KOPT-K1 (cell line): ENCODE data around the gene ABCG1.

Experiments
- H3K27ac ChIP-seq: fragments of 200-600 bp; sonication (generic); 2 replicates; pipeline ENCODE4 v1.5.1; 2016; ENCODE audit warnings: antibody characterized with exemption, mild to moderate bottlenecking, low read depth, low read length; ENCODE audit not compliant: poor library complexity, severe bottlenecking
- H3K36me3 ChIP-seq: fragments of 200-600 bp; sonication (generic); 2 replicates; pipeline ENCODE4 v1.5.1; 2017; ENCODE audit warnings: antibody characterized with exemption, mild to moderate bottlenecking, low read length, moderate library complexity; ENCODE audit not compliant: insufficient read depth
- H3K9me3 ChIP-seq: fragments of 200-600 bp; sonication (generic); 2 replicates; pipeline ENCODE4 v1.5.1; 2017; ENCODE audit warnings: antibody characterized with exemption, low read length, mild to moderate bottlenecking; ENCODE audit not compliant: insufficient read depth, poor library complexity, severe bottlenecking

ABCG1 gene

DNA sequence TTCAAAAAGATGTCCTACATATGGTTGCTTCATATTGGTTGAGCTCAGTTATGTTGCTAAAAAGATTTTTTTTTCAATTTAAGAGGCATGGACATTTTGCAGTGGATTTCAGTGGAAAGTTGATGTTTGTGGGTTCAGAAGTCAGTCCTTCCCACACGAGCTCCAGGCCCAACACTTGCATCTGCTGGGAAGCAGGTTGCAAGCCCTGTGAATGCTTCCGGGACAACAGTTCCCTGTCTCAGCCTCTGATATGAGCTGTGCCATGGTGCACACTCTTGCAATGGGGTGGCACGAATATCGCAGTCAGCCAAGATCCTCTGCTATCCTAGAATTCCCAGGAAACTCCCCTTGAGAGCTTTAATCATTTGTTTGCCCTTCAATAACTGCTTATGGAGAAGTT is 30.3 kb upstream of the ABCG1 start:
- peaks cover 13% of the 10 kb centered on the region for H3K9me3 ChIP-seq
- H3K27ac ChIP-seq: peak overlapping the region; percentile 93
- H3K36me3 ChIP-seq: no peaks in the 10 kb centered on the region

DNA sequence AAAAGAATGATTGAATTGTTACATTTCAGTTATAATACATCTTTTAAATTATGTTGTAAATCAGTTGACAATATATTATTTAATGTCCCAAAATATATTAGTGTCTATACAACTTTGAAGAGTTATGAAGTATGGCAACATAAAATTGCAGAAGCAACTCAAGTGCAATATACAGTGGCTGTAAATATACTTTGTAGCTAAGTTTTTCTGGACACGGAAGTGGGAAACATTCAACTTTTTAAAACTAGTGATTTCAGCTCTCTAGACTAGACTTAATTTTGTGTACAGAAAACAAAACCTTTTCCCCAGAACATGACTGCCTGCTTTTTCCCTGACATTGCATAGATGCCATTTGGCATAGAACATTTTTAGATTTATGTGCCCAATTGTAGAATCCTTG is 29.5 kb upstream of the ABCG1 start:
- no peaks in the 10 kb centered on the region for H3K36me3 ChIP-seq
- peak overlapping the region; percentile 24 for H3K27ac ChIP-seq
- peaks cover 13% of the 10 kb centered on the region for H3K9me3 ChIP-seq

DNA sequence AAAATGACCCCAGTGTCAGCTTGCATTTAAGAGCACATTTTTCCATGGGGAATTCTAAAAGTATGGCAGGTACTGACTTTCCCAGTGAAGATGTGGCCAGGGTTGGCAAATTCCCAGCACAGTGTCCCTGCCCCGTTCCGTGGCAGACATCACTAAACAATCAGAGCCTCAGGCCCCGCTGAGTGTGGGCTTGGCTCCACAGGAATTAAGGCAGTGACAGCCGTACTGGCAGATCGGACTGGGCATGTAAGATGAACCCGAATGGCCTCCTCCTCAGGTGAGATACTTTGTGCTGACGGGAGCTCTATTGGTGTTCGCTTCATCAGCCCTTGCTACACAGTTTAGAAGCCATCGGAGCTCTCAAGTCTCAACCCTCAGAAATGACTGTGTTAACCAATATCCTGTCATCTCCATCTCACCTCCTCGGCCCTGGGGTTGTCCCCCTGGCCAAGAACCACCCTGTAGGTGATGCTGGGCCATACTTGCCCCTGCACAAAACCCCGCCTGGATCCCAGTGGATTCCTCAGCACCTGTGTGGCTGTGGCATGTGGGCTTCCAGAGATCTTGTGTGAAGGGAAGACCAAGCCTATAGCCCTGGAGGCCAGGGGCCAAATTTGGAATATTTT is 29.0 kb upstream of the ABCG1 start:
- Histone ChIP-seq H3K9me3 (peaks cover 13% of the 10 kb centered on the region), H3K27ac (peak overlapping the region; percentile 24), H3K36me3 (no peaks in the 10 kb centered on the region)

DNA sequence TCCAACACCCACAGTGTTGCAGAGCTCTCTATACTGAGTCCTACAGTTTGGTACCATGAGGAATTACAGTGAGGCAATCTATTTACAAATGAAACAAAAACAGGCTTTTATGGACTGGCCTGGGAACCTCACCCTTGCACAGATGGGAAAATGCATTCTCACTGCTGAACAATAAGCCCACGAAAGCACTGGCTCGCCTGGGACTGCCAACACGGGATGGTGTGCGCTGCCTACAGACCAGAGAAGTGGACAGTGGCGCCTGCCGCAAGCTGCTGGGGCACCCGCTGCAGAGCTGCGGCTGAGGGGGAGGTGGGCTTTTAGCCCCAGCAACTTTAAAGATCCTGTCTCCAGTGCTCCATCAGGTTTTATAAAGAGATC is 28.5 kb upstream of the ABCG1 start:
- no peaks in the 10 kb centered on the region for H3K36me3 ChIP-seq
- peaks cover 12% of the 10 kb centered on the region for H3K9me3 ChIP-seq
- peak overlapping the region; percentile 24 for H3K27ac ChIP-seq

DNA sequence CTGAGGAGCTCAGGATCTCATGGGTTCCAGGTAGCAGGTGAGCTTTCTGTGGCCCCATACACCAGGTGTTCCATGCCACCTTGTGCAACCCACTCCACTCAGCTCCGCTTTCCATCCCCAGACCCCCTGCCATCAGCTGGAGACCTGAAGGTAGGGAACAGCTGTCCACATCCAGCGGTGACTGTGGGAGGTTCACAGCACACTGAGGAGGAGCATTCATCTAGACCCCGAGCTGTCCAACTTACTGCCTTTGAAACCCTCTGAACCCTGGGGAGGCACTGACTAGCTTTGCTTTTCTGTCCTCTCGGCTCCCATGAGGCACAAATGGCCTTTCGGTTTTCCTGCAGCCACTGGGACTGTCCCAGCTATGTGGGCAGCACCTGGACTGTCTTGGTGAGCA is 27.9 kb upstream of the ABCG1 start:
- H3K9me3 ChIP-seq: peaks cover 6% of the 10 kb centered on the region
- H3K36me3 ChIP-seq: no peaks in the 10 kb centered on the region
- peak overlapping the region; percentile 24 for H3K27ac ChIP-seq

DNA sequence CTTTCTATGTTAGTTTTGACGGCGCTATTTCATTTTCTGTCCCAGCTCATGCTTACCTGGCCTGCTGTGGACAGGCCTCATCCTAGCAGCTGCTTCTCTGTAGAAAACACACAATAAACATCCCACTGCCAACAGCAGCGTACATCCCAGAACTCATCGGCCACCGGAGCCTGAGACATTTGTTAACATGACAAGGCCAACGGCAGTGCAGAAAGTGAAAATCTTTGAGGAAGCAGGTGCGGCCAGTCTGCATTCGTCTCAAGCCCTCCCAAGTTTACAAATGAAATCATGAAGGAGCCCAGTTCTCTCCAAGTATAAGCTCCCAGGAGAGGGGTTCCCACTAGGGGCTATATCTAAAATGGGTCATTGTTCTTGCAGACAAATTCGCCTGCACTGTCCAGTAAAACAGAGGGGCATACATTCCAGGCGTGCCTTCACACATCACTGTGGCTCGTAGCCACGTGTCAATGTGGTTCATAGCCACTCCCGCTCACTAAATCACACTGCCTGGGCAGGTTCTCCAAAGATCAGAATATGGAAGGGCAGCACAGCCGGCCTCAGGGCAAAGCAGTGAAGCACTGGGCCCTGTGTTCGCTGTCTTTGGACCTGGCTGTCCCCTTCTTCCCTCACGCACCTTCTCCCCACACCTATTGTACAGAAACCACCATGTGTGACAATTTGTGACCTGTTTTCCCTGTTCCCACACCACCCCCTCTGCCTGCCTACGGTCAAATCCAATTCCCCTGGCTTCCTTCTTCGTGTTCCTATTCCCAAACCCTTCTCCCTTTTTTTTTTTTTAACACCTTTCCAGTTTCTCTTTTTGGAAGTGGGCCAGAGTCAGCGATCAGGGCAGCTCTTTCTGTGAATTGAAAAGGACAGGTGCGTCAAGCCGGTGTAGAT is 27.0 kb upstream of the ABCG1 start:
- H3K27ac ChIP-seq: no peak overlapping the region
- H3K9me3 ChIP-seq: no peaks in the 10 kb centered on the region
- H3K36me3 ChIP-seq: no peaks in the 10 kb centered on the region

DNA sequence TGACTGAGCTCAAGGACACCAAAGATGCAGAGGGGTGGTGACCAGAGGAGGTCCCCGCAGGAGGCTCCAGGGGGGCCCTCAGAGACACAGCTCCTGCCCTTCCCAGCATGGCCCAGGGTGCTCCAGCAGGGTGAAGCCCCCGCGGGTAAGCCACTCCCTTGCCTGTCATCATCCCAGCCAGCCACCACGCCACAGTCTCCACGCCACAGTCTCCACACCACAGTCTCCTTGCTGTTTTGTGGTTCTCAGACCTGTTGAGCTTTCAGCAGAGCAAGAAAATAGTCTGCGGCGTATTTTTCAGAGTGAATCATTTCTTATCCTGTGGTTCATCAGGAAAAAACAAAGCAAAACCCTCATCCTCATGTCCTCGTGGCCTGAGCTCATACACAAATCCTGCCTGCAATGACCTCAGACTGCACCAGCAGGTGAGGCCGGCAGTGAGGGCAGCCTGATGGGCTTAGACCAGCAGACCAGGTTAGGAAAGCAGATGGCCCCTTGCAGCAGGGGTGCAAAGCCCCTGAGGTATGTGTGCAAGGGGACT is 25.7 kb upstream of the ABCG1 start:
- Histone ChIP-seq H3K27ac (peak overlapping the region; percentile 38), H3K36me3 (no peaks in the 10 kb centered on the region), H3K9me3 (no peaks in the 10 kb centered on the region)

DNA sequence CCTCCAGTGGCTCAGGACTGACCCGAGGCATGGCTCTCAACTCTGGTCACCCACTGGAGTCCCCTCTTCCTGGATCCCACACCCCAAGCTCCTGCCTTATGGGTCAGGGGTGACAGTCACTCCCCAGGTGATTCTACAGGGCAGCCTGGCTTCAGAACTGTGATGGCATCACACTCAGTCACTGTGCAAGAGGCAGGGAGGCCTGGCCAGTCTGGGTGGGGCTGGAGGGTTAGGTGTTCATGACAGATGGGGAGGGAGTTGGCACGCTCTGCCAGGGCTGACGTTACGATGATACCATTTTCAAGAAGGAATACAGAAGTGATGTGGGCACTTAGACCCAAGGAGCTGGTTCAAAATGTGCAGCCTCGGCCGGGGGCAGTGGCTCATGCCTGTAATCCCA is 25.2 kb upstream of the ABCG1 start:
- no peaks in the 10 kb centered on the region for H3K9me3 ChIP-seq
- H3K36me3 ChIP-seq: no peaks in the 10 kb centered on the region
- peak overlapping the region; percentile 38 for H3K27ac ChIP-seq

DNA sequence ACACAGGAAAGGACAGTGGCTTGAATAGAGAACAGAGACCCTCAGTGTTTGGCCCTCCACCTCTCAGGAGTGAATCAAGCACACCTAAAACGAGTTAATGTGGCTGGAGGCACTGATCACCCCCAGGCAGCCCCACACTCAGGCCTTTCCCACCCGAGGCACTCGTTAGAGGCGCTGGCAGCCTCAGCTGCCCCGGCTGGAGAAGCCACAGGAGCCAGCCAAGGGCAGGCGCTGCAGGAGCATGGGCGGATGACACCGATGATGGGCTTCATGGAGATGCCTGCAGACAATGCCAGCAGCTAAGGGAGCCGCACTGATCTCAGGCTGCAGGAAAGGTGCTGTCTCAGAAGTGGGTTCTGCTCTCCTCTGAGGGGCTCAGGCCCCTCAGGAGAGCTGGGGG is 24.1 kb upstream of the ABCG1 start:
- Histone ChIP-seq H3K27ac (no peak overlapping the region), H3K9me3 (no peaks in the 10 kb centered on the region), H3K36me3 (no peaks in the 10 kb centered on the region)

DNA sequence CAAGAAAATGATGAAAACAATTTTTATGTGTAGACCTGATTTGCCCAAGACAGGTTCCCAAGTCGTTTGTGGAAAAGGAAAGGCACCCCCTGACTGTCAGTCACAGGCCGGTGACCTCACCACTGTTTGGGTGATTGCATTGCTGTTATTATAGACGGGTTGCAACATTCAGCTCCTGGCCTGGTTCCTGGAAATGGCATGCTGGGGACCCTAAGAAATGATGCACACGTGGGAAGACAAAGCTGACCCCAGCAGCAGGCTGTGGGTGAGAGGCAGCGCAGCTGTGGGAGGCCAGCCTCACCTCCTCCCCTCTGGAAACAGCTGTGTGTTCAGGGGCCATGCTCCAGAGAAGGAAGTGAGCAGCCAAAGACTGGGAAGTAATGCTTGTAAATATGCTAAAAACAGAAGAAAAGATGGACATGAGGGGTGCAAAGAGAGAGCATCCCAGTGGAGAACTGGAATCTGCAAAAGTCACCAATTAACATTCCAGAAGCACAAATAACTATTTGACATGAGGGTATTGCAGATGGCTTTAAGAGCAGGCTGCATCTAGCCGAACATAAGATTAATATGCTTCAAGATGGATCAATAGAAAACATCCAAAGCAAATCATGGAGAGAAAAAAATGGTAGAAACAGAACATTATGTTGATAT is 23.4 kb upstream of the ABCG1 start:
- Histone ChIP-seq H3K9me3 (no peaks in the 10 kb centered on the region), H3K27ac (no peak overlapping the region), H3K36me3 (no peaks in the 10 kb centered on the region)

DNA sequence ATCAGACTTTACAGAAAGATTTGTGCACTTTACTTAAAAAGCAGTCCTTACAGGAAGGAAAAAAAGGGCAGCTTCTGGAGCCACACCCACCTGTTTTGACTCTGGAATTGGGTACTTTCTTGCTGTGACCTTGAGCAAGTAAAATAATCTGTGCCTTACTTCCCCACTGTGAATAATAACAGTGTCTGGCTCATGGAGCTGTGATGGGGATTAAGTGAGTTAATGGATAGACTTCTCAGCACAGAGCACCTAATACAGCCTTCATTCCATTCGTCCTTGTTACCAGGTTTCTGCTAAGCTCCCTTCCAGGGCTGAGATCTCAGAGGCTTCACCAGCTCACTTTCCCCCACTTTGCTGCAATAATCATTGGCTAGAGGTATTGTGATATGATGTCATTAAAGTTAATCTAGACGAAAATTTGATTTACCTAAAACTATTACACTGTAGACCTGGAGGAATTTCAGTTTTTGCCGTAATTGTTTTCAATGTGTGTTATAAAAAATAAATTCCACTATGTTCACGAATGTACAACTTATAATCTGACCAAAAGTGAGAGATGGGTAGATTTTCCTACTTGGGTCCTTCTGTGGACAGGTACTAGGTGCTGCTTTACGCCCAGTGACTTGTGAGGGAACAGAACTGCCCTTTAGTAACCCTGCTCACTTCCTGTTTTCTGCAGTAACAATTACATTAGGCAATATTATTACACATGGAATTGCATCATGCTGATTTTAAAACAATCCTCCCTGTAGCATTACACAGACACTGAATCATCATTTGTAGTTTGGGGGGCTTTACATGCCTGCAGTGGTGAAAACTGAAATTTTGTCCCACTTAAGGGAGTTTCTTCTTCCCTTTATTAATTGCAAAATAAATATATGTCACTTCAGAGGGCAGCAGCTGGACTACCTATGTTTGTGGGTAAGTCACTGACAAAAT is 19.7 kb upstream of the ABCG1 start:
- Histone ChIP-seq H3K27ac (peak overlapping the region; percentile 16), H3K36me3 (no peaks in the 10 kb centered on the region), H3K9me3 (no peaks in the 10 kb centered on the region)

DNA sequence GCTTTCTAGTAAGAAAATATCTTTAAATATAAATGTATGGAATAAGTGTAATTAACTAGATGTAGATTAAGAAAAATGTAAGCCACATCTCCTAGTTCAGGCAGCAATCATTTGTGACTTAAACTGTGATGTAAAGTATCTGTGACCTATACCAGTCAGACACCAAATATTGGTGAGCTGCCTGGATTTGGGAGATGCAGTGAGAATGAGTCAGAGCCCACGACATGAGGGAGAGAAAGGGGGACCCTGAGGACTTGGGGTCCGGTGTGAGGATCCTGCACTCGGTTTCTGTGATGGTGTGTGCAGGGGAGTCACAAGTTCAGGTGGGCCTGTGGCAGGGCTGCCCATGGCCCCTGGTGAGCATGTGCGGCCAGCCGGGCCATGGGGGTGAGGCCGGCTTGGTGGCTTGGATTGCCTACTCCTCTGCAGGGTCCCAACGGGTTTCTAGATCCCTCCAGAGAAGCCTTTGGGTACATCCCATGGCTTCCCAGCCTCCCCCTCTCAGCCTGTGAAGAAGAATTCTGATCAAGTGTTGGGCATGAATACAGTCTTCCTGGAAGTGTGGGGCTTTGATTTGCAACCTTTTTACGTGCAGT is 19.0 kb upstream of the ABCG1 start:
- Histone ChIP-seq H3K36me3 (no peaks in the 10 kb centered on the region), H3K27ac (no peak overlapping the region), H3K9me3 (no peaks in the 10 kb centered on the region)

DNA sequence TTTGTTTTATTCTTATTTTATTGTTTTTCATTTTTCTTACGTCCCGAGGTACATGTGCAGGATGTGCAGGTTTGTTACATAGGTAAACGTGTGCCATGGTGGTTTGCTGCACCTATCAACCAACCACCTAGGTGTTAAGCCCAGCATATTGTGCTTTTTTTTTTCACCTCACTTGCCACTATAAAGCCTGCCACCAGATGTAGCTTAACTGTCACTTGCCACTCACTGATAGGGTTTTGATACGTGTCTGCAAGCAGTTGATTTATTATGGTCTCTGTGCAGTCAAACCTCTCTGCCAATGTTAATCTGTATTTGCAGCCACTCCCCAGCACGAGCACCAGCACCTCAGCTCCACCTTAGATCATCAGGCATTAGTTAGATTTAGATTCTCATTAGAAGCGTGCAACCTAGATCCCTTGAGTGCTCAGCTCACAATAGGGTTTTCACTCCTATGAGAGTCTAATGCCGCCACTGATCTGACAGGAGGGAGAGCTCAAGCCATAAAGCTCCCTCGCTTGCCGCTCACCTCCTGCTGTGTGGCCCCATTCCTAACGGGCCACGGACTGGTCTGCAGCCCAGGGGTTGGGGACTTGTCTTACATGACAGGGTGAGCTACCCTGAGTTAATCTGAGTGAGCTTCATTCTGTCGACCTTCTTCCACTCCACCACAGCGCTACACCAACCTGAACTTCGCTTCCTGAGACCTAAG is 17.9 kb upstream of the ABCG1 start:
- Histone ChIP-seq H3K36me3 (no peaks in the 10 kb centered on the region), H3K9me3 (no peaks in the 10 kb centered on the region), H3K27ac (peak overlapping the region; percentile 38)
